SK-N-SH treated with all-trans-retinoic acid at 6 μM for 48 hours (cell line): Measurements from ENCODE around the gene SNRPE.

Experiments used
- ATAC-seq: fragments of 200-7000 bp; cut with Tn5 transposase; 3 replicates; pipeline ENCODE4 v1.9.1; 2020; ENCODE audit warnings: mild to moderate bottlenecking, moderate library complexity
- CREB5 ChIP-seq: fragments of 250-450 bp; sonication (Bioruptor Pico); IDR thresholded peaks from 2 replicates; pipeline ENCODE4 v1.5.1; 2020; ENCODE audit warnings: low read depth, mild to moderate bottlenecking, moderate library complexity
- CSDC2 ChIP-seq: fragments of 250-450 bp; sonication (Bioruptor Pico); IDR thresholded peaks from 2 replicates; pipeline ENCODE4 v1.5.0; 2020; ENCODE audit warnings: mild to moderate bottlenecking, moderate library complexity
- CSRNP3 ChIP-seq: fragments of 250-450 bp; sonication (Bioruptor Pico); IDR thresholded peaks from 2 replicates; pipeline ENCODE4 v1.5.1; 2021; ENCODE audit warnings: mild to moderate bottlenecking, moderate library complexity
- GLIS3 ChIP-seq: fragments of 250-450 bp; sonication (Bioruptor Pico); IDR thresholded peaks from 2 replicates; pipeline ENCODE4 v1.5.0; 2020; ENCODE audit warnings: mild to moderate bottlenecking, moderate library complexity
- PATZ1 ChIP-seq: fragments of 250-450 bp; sonication (Bioruptor Pico); IDR thresholded peaks from 2 replicates; pipeline ENCODE4 v1.8.0; 2020; ENCODE audit warnings: mild to moderate bottlenecking, moderate library complexity, borderline replicate concordance
- POU6F1 ChIP-seq: fragments of 250-450 bp; sonication (Bioruptor Pico); IDR thresholded peaks from 2 replicates; pipeline ENCODE4 v1.8.0; 2021; ENCODE audit warnings: low read depth, mild to moderate bottlenecking, moderate library complexity, borderline replicate concordance
- PPARA ChIP-seq: fragments of 250-450 bp; sonication (Bioruptor Pico); IDR thresholded peaks from 2 replicates; pipeline ENCODE4 v1.5.0; 2020; ENCODE audit warnings: mild to moderate bottlenecking, borderline replicate concordance
- RARB ChIP-seq: fragments of 250-450 bp; sonication (Bioruptor Pico); IDR thresholded peaks from 2 replicates; pipeline ENCODE4 v1.8.0; 2021; ENCODE audit warnings: mild to moderate bottlenecking, moderate library complexity
- SNAI2 ChIP-seq: fragments of 250-450 bp; sonication (Bioruptor Pico); IDR thresholded peaks from 2 replicates; pipeline ENCODE4 v1.5.0; 2020; ENCODE audit warnings: mild to moderate bottlenecking, moderate library complexity
- TCF4 ChIP-seq: fragments of 250-450 bp; sonication (Bioruptor Pico); IDR thresholded peaks from 2 replicates; pipeline ENCODE4 v1.8.0; 2021; ENCODE audit warnings: mild to moderate bottlenecking, moderate library complexity, borderline replicate concordance
- TOX ChIP-seq: fragments of 250-450 bp; sonication (Bioruptor Pico); IDR thresholded peaks from 2 replicates; pipeline ENCODE4 v1.8.0; 2021; ENCODE audit warnings: mild to moderate bottlenecking, moderate library complexity, borderline replicate concordance
- TSHZ2 ChIP-seq: fragments of 250-450 bp; sonication (Bioruptor Pico); IDR thresholded peaks from 2 replicates; pipeline ENCODE4 v1.5.0; 2020; ENCODE audit warnings: mild to moderate bottlenecking, moderate library complexity
- ZC3H10 ChIP-seq: fragments of 250-450 bp; sonication (Bioruptor Pico); IDR thresholded peaks from 2 replicates; pipeline ENCODE4 v1.5.1; 2021; ENCODE audit warnings: mild to moderate bottlenecking, moderate library complexity
- ZFP3 ChIP-seq: fragments of 250-450 bp; sonication (Bioruptor Pico); IDR thresholded peaks from 2 replicates; pipeline ENCODE4 v1.5.0; 2020; ENCODE audit warnings: mild to moderate bottlenecking, moderate library complexity
- ZFP30 ChIP-seq: fragments of 450-650 bp; formaldehyde crosslinking; IDR thresholded peaks from 2 replicates; pipeline ENCODE4 v1.5.0; 2022; ENCODE audit warnings: mild to moderate bottlenecking, moderate library complexity
- ZNF565 ChIP-seq: fragments of 450-650 bp; formaldehyde crosslinking; conservative IDR thresholded peaks from 2 replicates; pipeline ENCODE4 v1.5.0; 2020; ENCODE audit warnings: low read depth, mild to moderate bottlenecking, moderate library complexity
- ZNF8 ChIP-seq: fragments of 450-650 bp; formaldehyde crosslinking; IDR thresholded peaks from 2 replicates; pipeline ENCODE4 v1.5.0; 2020; ENCODE audit warnings: mild to moderate bottlenecking, moderate library complexity

The SNRPE gene

GRCh38 chr1:203860396-203861025 is 888 bp upstream of the SNRPE start:
- ATAC-seq = peak; percentile 1
- TF ChIP-seq CSRNP3 (CRISPR knock-in tag) (no peak), ZNF8 (CRISPR knock-in tag) (no peak), ZC3H10 (CRISPR knock-in tag) (no peak), GLIS3 (CRISPR knock-in tag) (no peak)

- TF ChIP-seq ZFP30 (CRISPR knock-in tag) (no peak), CREB5 (no peak), TSHZ2 (CRISPR knock-in tag) (no peak), POU6F1 (CRISPR knock-in tag) (no peak), ZNF8 (CRISPR knock-in tag) (no peak), ZNF565 (CRISPR knock-in tag) (no peak), TOX (CRISPR knock-in tag) (no peak), TCF4 (CRISPR knock-in tag) (no peak), CSDC2 (no peak)
- TF ChIP-seq, all 23 proteins: peak for 0
- ATAC-seq = peak; percentile 29
Observed at GRCh38 chr1:203867802-203868201, 6.4 kb downstream of the SNRPE start.

- ATAC-seq = no peak
Observed at GRCh38 chr1:203870245-203870644, 8.8 kb downstream of the SNRPE start.

More at GRCh38 chr1:203870245-203870644, 8.8 kb downstream of the SNRPE start:
- TF ChIP-seq ZFP30 (CRISPR knock-in tag) (no peak), PATZ1 (CRISPR knock-in tag) (no peak), SNAI2 (CRISPR knock-in tag) (no peak), CSRNP3 (CRISPR knock-in tag) (no peak), TCF4 (CRISPR knock-in tag) (no peak), CREB5 (no peak), PPARA (no peak), ZFP3 (CRISPR knock-in tag) (no peak), RARB (no peak), POU6F1 (CRISPR knock-in tag) (no peak), TSHZ2 (CRISPR knock-in tag) (no peak), GLIS3 (CRISPR knock-in tag) (no peak)
- TF ChIP-seq, all 23 proteins: peak for 0
